ENCODE measurements around the gene FPGT.
A peak's percentile ranks its signal among the peaks of the same experiment; 100 is the strongest.

Gene FPGT

DNA sequence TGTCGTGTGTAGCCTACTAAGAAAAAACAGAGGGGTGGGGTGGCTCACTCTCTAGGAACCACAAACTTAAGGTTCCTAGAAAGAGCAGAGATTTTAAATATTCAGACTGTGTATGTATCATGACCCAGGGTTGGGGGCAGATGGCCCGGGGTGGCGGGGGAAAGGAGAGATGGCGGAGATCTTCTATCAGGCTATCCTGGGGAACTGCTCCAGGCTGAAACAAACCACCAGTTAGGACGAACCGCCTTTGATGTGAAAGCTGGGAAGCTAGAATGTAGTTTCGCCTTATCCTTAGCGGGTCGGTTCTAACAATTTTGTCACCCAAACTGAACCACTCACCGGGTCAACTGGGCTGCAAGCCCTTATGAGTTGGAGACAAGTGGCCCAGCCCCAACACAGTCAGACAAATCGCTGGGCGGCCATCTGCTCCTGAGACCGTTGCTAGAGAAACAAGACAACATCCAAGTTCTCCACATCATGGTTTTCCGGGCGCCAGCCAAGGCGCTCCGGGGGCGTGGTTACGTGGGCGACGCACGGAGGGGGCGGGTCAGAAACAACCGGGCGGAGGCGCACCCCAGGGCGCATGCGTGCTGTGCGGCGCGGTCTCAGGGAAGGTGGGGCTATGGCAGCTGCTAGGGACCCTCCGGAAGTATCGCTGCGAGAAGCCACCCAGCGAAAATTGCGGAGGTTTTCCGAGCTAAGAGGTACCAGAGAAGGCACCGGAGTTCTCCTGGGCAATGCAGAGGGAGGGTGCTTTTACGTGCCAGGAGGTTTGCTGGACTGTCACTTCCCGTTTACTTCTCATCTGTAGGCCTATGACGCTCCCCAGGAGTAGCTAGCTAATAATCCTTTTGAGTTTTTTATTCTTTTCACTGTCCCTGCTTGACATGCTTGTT lies at the start of gene FPGT, which contains the start of gene LRRIQ3 (continued):
- TF ChIP-seq, protein P1, sequence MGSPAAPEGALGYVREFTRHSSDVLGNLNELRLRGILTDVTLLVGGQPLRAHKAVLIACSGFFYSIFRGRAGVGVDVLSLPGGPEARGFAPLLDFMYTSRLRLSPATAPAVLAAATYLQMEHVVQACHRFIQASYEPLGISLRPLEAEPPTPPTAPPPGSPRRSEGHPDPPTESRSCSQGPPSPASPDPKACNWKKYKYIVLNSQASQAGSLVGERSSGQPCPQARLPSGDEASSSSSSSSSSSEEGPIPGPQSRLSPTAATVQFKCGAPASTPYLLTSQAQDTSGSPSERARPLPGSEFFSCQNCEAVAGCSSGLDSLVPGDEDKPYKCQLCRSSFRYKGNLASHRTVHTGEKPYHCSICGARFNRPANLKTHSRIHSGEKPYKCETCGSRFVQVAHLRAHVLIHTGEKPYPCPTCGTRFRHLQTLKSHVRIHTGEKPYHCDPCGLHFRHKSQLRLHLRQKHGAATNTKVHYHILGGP (tag by site-specific recombination; IDR thresholded peaks at IDR 0.05): peak; percentile 77; the same call in 1 of the 2 replicates
- TF ChIP-seq ZFP69B (tag by site-specific recombination; IDR thresholded peaks at IDR 0.05): 0 out of 2 replicates have a peak, but pooled peaks have one; percentile 20
- peak; percentile 67; the same call in 1 of the 2 replicates for TF ChIP-seq TCF7L2 (IDR thresholded peaks at IDR 0.05; ENCODE audit: borderline replicate concordance, low read depth, low read length)
- TF ChIP-seq ZBTB48 (tag by site-specific recombination; IDR thresholded peaks at IDR 0.05): peak; percentile 98
- peak; percentile 41; the same call in 1 of the 2 replicates for TF ChIP-seq ZXDB (tag by site-specific recombination; IDR thresholded peaks at IDR 0.05)
- no peak for TF ChIP-seq SALL2 (tag by site-specific recombination; IDR thresholded peaks at IDR 0.05; ENCODE audit: borderline replicate concordance)
- TF ChIP-seq SP3 (tag by site-specific recombination; IDR thresholded peaks at IDR 0.05): peak; percentile 73
- no peak for TF ChIP-seq ZNF558 (tag by site-specific recombination; IDR thresholded peaks at IDR 0.05)
- TF ChIP-seq, protein P2, sequence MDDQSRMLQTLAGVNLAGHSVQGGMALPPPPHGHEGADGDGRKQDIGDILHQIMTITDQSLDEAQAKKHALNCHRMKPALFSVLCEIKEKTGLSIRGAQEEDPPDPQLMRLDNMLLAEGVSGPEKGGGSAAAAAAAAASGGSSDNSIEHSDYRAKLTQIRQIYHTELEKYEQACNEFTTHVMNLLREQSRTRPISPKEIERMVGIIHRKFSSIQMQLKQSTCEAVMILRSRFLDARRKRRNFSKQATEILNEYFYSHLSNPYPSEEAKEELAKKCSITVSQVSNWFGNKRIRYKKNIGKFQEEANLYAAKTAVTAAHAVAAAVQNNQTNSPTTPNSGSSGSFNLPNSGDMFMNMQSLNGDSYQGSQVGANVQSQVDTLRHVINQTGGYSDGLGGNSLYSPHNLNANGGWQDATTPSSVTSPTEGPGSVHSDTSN (CRISPR knock-in tag; IDR thresholded peaks at IDR 0.05): no peak; the same call in 1 of the 2 replicates
- TF ChIP-seq ZNF292 (tag by site-specific recombination; IDR thresholded peaks at IDR 0.05; ENCODE audit: borderline replicate concordance, low read depth): no peak
- TF ChIP-seq ZNF394 (tag by site-specific recombination; IDR thresholded peaks at IDR 0.05; ENCODE audit: borderline replicate concordance): peak; percentile 57; the same call in 1 of the 2 replicates
- peak; percentile 25; the same call in 1 of the 2 replicates for TF ChIP-seq ZIC2 (tag by site-specific recombination; IDR thresholded peaks at IDR 0.05)
- no peak for TF ChIP-seq ZNF248 (tag by site-specific recombination; IDR thresholded peaks at IDR 0.05)
- TF ChIP-seq ZNF600 (tag by site-specific recombination; IDR thresholded peaks at IDR 0.05): peak; percentile 50; the same call in 1 of the 2 replicates
- TF ChIP-seq, protein P3, sequence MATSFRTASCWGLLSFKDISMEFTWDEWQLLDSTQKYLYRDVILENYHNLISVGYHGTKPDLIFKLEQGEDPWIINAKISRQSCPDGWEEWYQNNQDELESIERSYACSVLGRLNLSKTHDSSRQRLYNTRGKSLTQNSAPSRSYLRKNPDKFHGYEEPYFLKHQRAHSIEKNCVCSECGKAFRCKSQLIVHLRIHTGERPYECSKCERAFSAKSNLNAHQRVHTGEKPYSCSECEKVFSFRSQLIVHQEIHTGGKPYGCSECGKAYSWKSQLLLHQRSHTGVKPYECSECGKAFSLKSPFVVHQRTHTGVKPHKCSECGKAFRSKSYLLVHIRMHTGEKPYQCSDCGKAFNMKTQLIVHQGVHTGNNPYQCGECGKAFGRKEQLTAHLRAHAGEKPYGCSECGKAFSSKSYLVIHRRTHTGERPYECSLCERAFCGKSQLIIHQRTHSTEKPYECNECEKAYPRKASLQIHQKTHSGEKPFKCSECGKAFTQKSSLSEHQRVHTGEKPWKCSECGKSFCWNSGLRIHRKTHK (tag by site-specific recombination; IDR thresholded peaks at IDR 0.05): no peak
- peak; percentile 32; the same call in 1 of the 2 replicates for TF ChIP-seq GLIS2 (tag by site-specific recombination; IDR thresholded peaks at IDR 0.05)
- peak; percentile 64 for TF ChIP-seq ZNF423 (tag by site-specific recombination; IDR thresholded peaks at IDR 0.05)
- TF ChIP-seq, protein P4, sequence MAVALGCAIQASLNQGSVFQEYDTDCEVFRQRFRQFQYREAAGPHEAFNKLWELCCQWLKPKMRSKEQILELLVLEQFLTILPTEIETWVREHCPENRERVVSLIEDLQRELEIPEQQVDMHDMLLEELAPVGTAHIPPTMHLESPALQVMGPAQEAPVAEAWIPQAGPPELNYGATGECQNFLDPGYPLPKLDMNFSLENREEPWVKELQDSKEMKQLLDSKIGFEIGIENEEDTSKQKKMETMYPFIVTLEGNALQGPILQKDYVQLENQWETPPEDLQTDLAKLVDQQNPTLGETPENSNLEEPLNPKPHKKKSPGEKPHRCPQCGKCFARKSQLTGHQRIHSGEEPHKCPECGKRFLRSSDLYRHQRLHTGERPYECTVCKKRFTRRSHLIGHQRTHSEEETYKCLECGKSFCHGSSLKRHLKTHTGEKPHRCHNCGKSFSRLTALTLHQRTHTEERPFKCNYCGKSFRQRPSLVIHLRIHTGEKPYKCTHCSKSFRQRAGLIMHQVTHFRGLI (tag by site-specific recombination; IDR thresholded peaks at IDR 0.05): peak; percentile 69; the same call in 1 of the 2 replicates
- peak; percentile 52 for TF ChIP-seq ZNF341 (tag by site-specific recombination; IDR thresholded peaks at IDR 0.05; ENCODE audit: low read depth)
- peak; percentile 92 for TF ChIP-seq ZFHX2 (tag by site-specific recombination; conservative IDR thresholded peaks at IDR 0.05)
- TF ChIP-seq, protein P5, sequence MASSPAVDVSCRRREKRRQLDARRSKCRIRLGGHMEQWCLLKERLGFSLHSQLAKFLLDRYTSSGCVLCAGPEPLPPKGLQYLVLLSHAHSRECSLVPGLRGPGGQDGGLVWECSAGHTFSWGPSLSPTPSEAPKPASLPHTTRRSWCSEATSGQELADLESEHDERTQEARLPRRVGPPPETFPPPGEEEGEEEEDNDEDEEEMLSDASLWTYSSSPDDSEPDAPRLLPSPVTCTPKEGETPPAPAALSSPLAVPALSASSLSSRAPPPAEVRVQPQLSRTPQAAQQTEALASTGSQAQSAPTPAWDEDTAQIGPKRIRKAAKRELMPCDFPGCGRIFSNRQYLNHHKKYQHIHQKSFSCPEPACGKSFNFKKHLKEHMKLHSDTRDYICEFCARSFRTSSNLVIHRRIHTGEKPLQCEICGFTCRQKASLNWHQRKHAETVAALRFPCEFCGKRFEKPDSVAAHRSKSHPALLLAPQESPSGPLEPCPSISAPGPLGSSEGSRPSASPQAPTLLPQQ (tag by site-specific recombination; IDR thresholded peaks at IDR 0.05): peak; percentile 66
- TF ChIP-seq, protein P6, sequence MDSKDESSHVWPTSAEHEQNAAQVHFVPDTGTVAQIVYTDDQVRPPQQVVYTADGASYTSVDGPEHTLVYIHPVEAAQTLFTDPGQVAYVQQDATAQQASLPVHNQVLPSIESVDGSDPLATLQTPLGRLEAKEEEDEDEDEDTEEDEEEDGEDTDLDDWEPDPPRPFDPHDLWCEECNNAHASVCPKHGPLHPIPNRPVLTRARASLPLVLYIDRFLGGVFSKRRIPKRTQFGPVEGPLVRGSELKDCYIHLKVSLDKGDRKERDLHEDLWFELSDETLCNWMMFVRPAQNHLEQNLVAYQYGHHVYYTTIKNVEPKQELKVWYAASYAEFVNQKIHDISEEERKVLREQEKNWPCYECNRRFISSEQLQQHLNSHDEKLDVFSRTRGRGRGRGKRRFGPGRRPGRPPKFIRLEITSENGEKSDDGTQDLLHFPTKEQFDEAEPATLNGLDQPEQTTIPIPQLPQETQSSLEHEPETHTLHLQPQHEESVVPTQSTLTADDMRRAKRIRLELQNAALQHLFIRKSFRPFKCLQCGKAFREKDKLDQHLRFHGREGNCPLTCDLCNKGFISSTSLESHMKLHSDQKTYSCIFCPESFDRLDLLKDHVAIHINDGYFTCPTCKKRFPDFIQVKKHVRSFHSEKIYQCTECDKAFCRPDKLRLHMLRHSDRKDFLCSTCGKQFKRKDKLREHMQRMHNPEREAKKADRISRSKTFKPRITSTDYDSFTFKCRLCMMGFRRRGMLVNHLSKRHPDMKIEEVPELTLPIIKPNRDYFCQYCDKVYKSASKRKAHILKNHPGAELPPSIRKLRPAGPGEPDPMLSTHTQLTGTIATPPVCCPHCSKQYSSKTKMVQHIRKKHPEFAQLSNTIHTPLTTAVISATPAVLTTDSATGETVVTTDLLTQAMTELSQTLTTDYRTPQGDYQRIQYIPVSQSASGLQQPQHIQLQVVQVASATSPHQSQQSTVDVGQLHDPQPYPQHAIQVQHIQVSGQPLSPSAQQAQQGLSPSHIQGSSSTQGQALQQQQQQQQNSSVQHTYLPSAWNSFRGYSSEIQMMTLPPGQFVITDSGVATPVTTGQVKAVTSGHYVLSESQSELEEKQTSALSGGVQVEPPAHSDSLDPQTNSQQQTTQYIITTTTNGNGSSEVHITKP (tag by site-specific recombination; IDR thresholded peaks at IDR 0.05): no peak
- TF ChIP-seq ZBTB7A (tag by site-specific recombination; IDR thresholded peaks at IDR 0.05; ENCODE audit: low read depth): no peak
- TF ChIP-seq ZNF214 (tag by site-specific recombination; IDR thresholded peaks at IDR 0.05; ENCODE audit: borderline replicate concordance): no peak
- TF ChIP-seq KLF9 (tag by site-specific recombination; IDR thresholded peaks at IDR 0.05; ENCODE audit: low read depth): peak; percentile 87
